SK-N-SH (cell line): ENCODE data around the gene SHROOM2. TPM values are rescaled to one million over a fixed set of nuclear protein-coding genes. Genes with fewer than 3 reads are reported as not detected.

Experiments used
- CTCF ChIA-PET: fragments of 300-600, 350-600 bp; formaldehyde crosslinking; extraction: SDS; loops from one replicate; lab custom pipeline; 2021; lab: Yijun Ruan, JAX
- POLR2A ChIA-PET: fragments of 350-600 bp; sonication (Branson Sonifier 250); formaldehyde crosslinking; extraction: SDS; loops from one replicate; lab custom pipeline; 2020; ENCODE audit warnings: antibody characterized with exemption, inconsistent platforms; lab: Yijun Ruan, JAX
- DNase-seq: peaks from one replicate; pipeline ENCODE4 v3.0.0; 2012
- H2AFZ ChIP-seq: fragments of 200-600 bp; sonication (generic); 2 replicates; pipeline ENCODE4 v1.8.1; 2016; ENCODE audit warnings: antibody characterized with exemption, mild to moderate bottlenecking, low read depth
- H3F3A ChIP-seq: fragments of 200-600 bp; sonication (generic); replicated peaks from 2 replicates; pipeline ENCODE3; 2016; ENCODE audit warnings: antibody characterized with exemption, mild to moderate bottlenecking; ENCODE audit not compliant: insufficient read depth
- H3K27ac ChIP-seq, 2 experiments: fragments of 200-500 bp in 1 of 2; fragments of 200-600 bp in 1 of 2; sonication (Bioruptor generic) in 1 of 2; sonication (generic), shearing (Covaris generic) in 1 of 2; 2 replicates each; pipeline versions ENCODE4 v1.5.1 to v1.6.1; 2014 to 2016; ENCODE audit warnings: low read depth in 2 of 2, inconsistent platforms in 1 of 2, low read length in 1 of 2, mild to moderate bottlenecking in 1 of 2, mixed read lengths in 1 of 2
- H3K27me3 ChIP-seq: fragments of 200-600 bp; sonication (generic), shearing (Covaris generic); 2 replicates; pipeline ENCODE4 v1.6.1; 2016; ENCODE audit warnings: mixed run types; ENCODE audit not compliant: insufficient read depth
- H3K36me3 ChIP-seq, 2 experiments: fragments of 200-500 bp in 1 of 2; fragments of 200-600 bp in 1 of 2; sonication (Bioruptor generic) in 1 of 2; sonication (generic) in 1 of 2; replicated peaks in 1 of 2; 2 replicates each; pipeline versions ENCODE3 to v1.5.1; 2014 to 2016; ENCODE audit warnings: low read length in 1 of 2, mild to moderate bottlenecking in 1 of 2; ENCODE audit not compliant: insufficient read depth in 2 of 2, control insufficient read depth in 1 of 2
- H3K4me1 ChIP-seq, 2 experiments: fragments of 200-500 bp in 1 of 2; fragments of 200-600 bp in 1 of 2; sonication (Bioruptor generic) in 1 of 2; sonication (generic), shearing (Covaris generic) in 1 of 2; 2 replicates each; pipeline versions ENCODE4 v1.5.1 to v1.6.1; 2014 to 2016; ENCODE audit warnings: low read depth in 1 of 2, low read length in 1 of 2, mixed run types in 1 of 2; ENCODE audit not compliant: insufficient read depth in 2 of 2, control insufficient read depth in 1 of 2
- H3K4me2 ChIP-seq: fragments of 200-600 bp; sonication (generic), shearing (Covaris generic); 2 replicates; pipeline ENCODE4 v1.6.1; 2017; ENCODE audit warnings: mixed run types
- H3K4me3 ChIP-seq, 2 experiments: fragments of 200-500 bp in 1 of 2; fragments of 200-600 bp in 1 of 2; sonication (Bioruptor generic) in 1 of 2; sonication (generic), shearing (Covaris generic) in 1 of 2; 2 replicates each; pipeline versions ENCODE4 v1.5.1 to v1.8.1; 2014 to 2016; ENCODE audit warnings: low read depth in 2 of 2, inconsistent platforms in 1 of 2, low read length in 1 of 2, mild to moderate bottlenecking in 1 of 2, mixed read lengths in 1 of 2, moderate library complexity in 1 of 2
- H3K79me2 ChIP-seq: fragments of 200-600 bp; sonication (generic); 2 replicates; pipeline ENCODE4 v1.8.1; 2017; ENCODE audit warnings: mild to moderate bottlenecking; ENCODE audit not compliant: insufficient read depth
- H3K9ac ChIP-seq: fragments of 200-600 bp; sonication (generic); 2 replicates; pipeline ENCODE4 v1.6.1; 2017; ENCODE audit warnings: mixed run types
- H3K9me2 ChIP-seq: fragments of 200-600 bp; sonication (generic); 2 replicates; pipeline ENCODE4 v1.6.1; 2017; ENCODE audit warnings: mixed run types
- H3K9me3 ChIP-seq: fragments of 200-600 bp; sonication (generic); 2 replicates; pipeline ENCODE4 v1.6.1; 2017; ENCODE audit warnings: mixed run types, mild to moderate bottlenecking, moderate library complexity
- H4K20me1 ChIP-seq: fragments of 200-600 bp; sonication (generic); 2 replicates; pipeline ENCODE4 v1.6.1; 2017; ENCODE audit warnings: mild to moderate bottlenecking, mixed run types; ENCODE audit not compliant: insufficient read depth
- CHD2 ChIP-seq: fragments of 150-350 bp; IDR thresholded peaks from 2 replicates; pipeline ENCODE4 v1.6.1; 2018; ENCODE audit warnings: low read length; ENCODE audit not compliant: partially characterized antibody
- ELF1 ChIP-seq: IDR thresholded peaks from 2 replicates; pipeline ENCODE4 v1.4.0; 2012
- EZH2phosphoT487 ChIP-seq: fragments of 200-600 bp; sonication (generic); IDR thresholded peaks from 2 replicates; pipeline ENCODE4 v1.6.1; 2017; ENCODE audit warnings: low read depth, mixed run types, mild to moderate bottlenecking, antibody characterized with exemption, moderate library complexity, borderline replicate concordance
- FOSL2 ChIP-seq: IDR thresholded peaks from 2 replicates; pipeline ENCODE4 v1.4.0; 2012; ENCODE audit warnings: low read depth, mild to moderate bottlenecking, moderate library complexity, borderline replicate concordance
- FOXM1 ChIP-seq: IDR thresholded peaks from 2 replicates; pipeline ENCODE4 v1.4.0; 2012; ENCODE audit warnings: low read depth, mild to moderate bottlenecking
- GATA2 ChIP-seq: sonication (generic); formaldehyde crosslinking; IDR thresholded peaks from 2 replicates; pipeline ENCODE4 v1.5.0; 2020; ENCODE audit warnings: mild to moderate bottlenecking, missing genetic modification reagents
- IRF3 ChIP-seq: fragments of 150-350 bp; IDR thresholded peaks from 2 replicates; pipeline ENCODE4 v1.6.1; 2016; ENCODE audit warnings: mild to moderate bottlenecking, low read depth, low read length
- MAX ChIP-seq: IDR thresholded peaks from 2 replicates; pipeline ENCODE4 v1.4.0; 2012; ENCODE audit warnings: low read depth
- MEF2A ChIP-seq: IDR thresholded peaks from 2 replicates; pipeline ENCODE4 v1.4.0; 2012; ENCODE audit warnings: low read depth, borderline replicate concordance
- MXI1 ChIP-seq: IDR thresholded peaks from 2 replicates; pipeline ENCODE4 v1.6.1; 2012; ENCODE audit warnings: mild to moderate bottlenecking, low read depth, low read length, improper control_type of control experiment
- NFIC ChIP-seq: IDR thresholded peaks from 2 replicates; pipeline ENCODE4 v1.4.0; 2012; ENCODE audit warnings: borderline replicate concordance
- NRF1 ChIP-seq: IDR thresholded peaks from 2 replicates; pipeline ENCODE4 v1.6.1; 2012; ENCODE audit warnings: low read depth, mild to moderate bottlenecking, low read length
- POLR2AphosphoS5 ChIP-seq: IDR thresholded peaks from 2 replicates; pipeline ENCODE4 v1.6.1; 2012; ENCODE audit warnings: low read depth, low read length
- RAD21 ChIP-seq: IDR thresholded peaks from 2 replicates; pipeline ENCODE4 v1.6.1; 2012; ENCODE audit warnings: mild to moderate bottlenecking, low read length
- REST ChIP-seq: IDR thresholded peaks from 2 replicates; pipeline ENCODE4 v1.6.1; 2012; ENCODE audit warnings: mild to moderate bottlenecking, low read depth, low read length, moderate library complexity
- RFX5 ChIP-seq: IDR thresholded peaks from 2 replicates; pipeline ENCODE4 v1.6.1; 2012; ENCODE audit warnings: mild to moderate bottlenecking, improper control_type of control experiment, low read length
- RXRA ChIP-seq: IDR thresholded peaks from 2 replicates; pipeline ENCODE4 v1.4.0; 2012; ENCODE audit warnings: low read depth, mild to moderate bottlenecking, borderline replicate concordance
- SIN3A ChIP-seq: IDR thresholded peaks from 2 replicates; pipeline ENCODE4 v1.6.1; 2012; ENCODE audit warnings: low read depth, mild to moderate bottlenecking, low read length, moderate library complexity, borderline replicate concordance
- SMC3 ChIP-seq: IDR thresholded peaks from 2 replicates; pipeline ENCODE4 v1.6.1; 2012; ENCODE audit warnings: low read depth, low read length, improper control_type of control experiment
- TAF1 ChIP-seq: IDR thresholded peaks from 2 replicates; pipeline ENCODE4 v1.6.1; 2012; ENCODE audit warnings: low read depth, mild to moderate bottlenecking, low read length, moderate library complexity, borderline replicate concordance
- TEAD4 ChIP-seq: IDR thresholded peaks from 2 replicates; pipeline ENCODE4 v1.4.0; 2012; ENCODE audit warnings: mild to moderate bottlenecking, borderline replicate concordance; ENCODE audit not compliant: insufficient read depth
- USF2 ChIP-seq: fragments of 150-350 bp; IDR thresholded peaks from 2 replicates; pipeline ENCODE4 v1.6.1; 2017; ENCODE audit warnings: antibody characterized with exemption, low read length, low read depth, borderline replicate concordance
- YY1 ChIP-seq: IDR thresholded peaks from 2 replicates; pipeline ENCODE4 v1.4.0; 2012; ENCODE audit warnings: low read depth, mild to moderate bottlenecking
- WGBS: methylation state at CpG from one replicate; pipeline ENCODE4 v1.1.6; 2017; ENCODE audit warnings: low lambda C conversion rate; 5-methylcytosine and 5-hydroxymethylcytosine counted together
- polyA plus RNA-seq, 3 experiments: library from polyadenylated mRNA; depleted of rRNA; stranded (reverse); fragments of >200 nt; gene quantifications; 2 replicates each; pipeline ENCODE4 v1.2.3, GENCODE V29; 2012

SHROOM2 gene
- polyA plus RNA-seq, 1 of the 3 experiments (the other 2 are of a cell fraction) = not detected

- no peaks in the 10 kb centered on the region for H3K9me2 ChIP-seq
- WGBS = 38% methylated on average over 7 of the region's 11 CpGs
- H3K4me1 ChIP-seq = no peaks in the 10 kb centered on the region
- no peaks in the 10 kb centered on the region for H4K20me1 ChIP-seq
- TF ChIP-seq NFIC (no peak), CHD2 (no peak), SMC3 (no peak), YY1 (no peak), FOSL2 (no peak), RFX5 (no peak), FOXM1 (no peak), RAD21 (no peak), MEF2A (no peak), ELF1 (no peak), TEAD4 (no peak), EZH2phosphoT487 (no peak), NRF1 (no peak)
- TF ChIP-seq, all 33 proteins: peak for 0
- POLR2A ChIA-PET = no interaction called here
- Histone ChIP-seq H3K4me2 (no peak overlapping the region), H3K27ac (no peak overlapping the region), H3K36me3 (no peaks in the 10 kb centered on the region), H3F3A (no peaks in the 10 kb centered on the region), H3K9me3 (no peaks in the 10 kb centered on the region), H3K27me3 (no peaks in the 10 kb centered on the region), H3K4me3 (no peak overlapping the region), H3K79me2 (no peaks in the 10 kb centered on the region), H2AFZ (no peak overlapping the region), H3K9ac (no peak overlapping the region)
- DNase-seq = no peak
- CTCF ChIA-PET = no interaction called here
Measured at GRCh38 chrX:9887659-9888297, 101.5 kb downstream of the SHROOM2 start.

- H3K27ac ChIP-seq = no peak overlapping the region
- H2AFZ ChIP-seq = no peak overlapping the region
- H3K4me3 ChIP-seq = no peak overlapping the region
- no peaks in the 10 kb centered on the region for H3K79me2 ChIP-seq
- no peak for DNase-seq
- no peaks in the 10 kb centered on the region for H3F3A ChIP-seq
- no peaks in the 10 kb centered on the region for H3K4me1 ChIP-seq
- WGBS = 42% methylated on average over 6 of the region's 6 CpGs
- H3K9me2 ChIP-seq = no peaks in the 10 kb centered on the region
- CTCF ChIA-PET = no interaction called here
- H3K9me3 ChIP-seq = no peaks in the 10 kb centered on the region
- H3K9ac ChIP-seq = no peak overlapping the region
- no peak overlapping the region for H3K4me2 ChIP-seq
- no peaks in the 10 kb centered on the region for H3K36me3 ChIP-seq
- 0 out of 2 replicates have a peak, but pooled peaks cover 4% of the 10 kb centered on the region for H3K27me3 ChIP-seq
- H4K20me1 ChIP-seq = no peaks in the 10 kb centered on the region
- POLR2A ChIA-PET = no interaction called here
- TF ChIP-seq ELF1 = no peak
- no peak for TF ChIP-seq MEF2A
- TF ChIP-seq GATA2 (CRISPR knock-in tag) = no peak
- no peak for TF ChIP-seq RXRA
- TF ChIP-seq SIN3A = no peak
- no peak for TF ChIP-seq REST
- no peak for TF ChIP-seq FOXM1
- no peak for TF ChIP-seq MXI1
- TF ChIP-seq TAF1 = no peak
- no peak for TF ChIP-seq POLR2AphosphoS5
- TF ChIP-seq MAX = no peak
- no peak for TF ChIP-seq USF2
- no peak for TF ChIP-seq IRF3
- no peak for TF ChIP-seq NFIC
Measured at GRCh38 chrX:9888953-9889470, 102.8 kb downstream of the SHROOM2 start.
